Kidney glomerular epithelial cell (primary cell): ENCODE results near the gene MAST4.

Experiments
- DNase-seq: peaks from one replicate; lab custom pipeline; 2025; lab: John Stamatoyannopoulos, UW

MAST4 gene

GRCh38 chr5:67045816-67046740, 449.9 kb downstream of the MAST4 start:
- no peak for DNase-seq

- DNase-seq, result no peak
These were observed 451.0 kb downstream of the MAST4 start for GRCh38 chr5:67047160-67047559.

DNA sequence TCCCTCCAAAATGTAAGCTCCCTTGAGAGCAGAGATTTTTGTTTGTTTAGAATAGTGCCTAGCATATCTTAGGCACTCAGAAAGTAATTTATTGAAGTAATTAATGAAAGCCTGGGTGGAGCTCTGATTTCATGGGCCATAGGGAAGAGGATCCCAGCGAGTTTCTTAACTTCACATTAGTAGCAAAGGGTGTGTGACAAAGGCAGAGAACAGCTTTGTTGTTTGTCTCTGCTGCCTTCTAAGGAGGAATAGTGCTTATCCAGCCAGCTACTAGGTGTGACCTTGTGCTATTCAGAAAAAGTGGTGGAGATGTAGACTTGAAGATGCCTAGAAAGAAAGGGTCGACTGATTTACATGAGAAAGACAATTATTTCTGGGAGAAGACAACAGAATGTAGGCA, 451.4 kb downstream of the MAST4 start:
- no peak for DNase-seq

- DNase-seq, result no peak
These were observed 453.9 kb downstream of the MAST4 start for GRCh38 chr5:67050125-67050524.

DNA sequence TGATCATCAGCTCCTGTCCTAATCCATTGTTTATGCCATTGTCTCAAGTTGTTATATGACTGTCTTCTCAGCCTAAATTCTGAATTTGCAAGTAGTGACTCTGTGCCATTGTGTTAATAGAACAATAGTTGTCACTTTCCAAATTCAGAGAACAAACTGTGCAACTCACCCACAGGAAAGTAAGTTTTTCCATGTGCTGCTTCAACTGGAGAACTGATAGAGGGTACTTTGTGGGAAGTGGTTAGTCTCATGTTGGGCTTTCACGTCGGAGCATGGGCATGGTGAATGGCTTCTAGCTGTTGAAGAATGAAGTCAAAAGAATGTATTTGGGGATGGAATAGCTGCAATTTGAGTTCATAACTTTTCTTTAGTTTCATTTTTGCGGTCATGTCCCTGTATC, 454.4 kb downstream of the MAST4 start:
- no peak for DNase-seq

DNA sequence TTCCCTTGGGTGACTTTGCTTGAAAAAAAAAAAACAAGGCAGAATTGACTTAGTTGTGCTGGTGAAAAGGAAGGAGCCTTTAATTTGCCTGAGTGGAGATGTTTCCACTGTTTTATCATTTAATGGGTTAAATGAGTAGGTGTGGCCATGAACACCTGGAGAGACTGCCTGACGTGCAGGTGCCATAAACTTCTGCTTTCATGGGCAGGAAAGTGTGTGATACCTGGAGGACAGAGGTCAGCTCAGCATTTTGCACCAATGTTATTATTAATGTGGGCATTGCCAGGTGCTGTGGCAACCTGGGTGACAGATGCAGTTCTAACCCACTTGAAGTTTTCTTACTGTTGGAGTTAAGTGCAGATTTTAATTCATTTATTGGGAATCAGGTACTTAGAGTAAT, 455.0 kb downstream of the MAST4 start:
- DNase-seq, result no peak

DNA sequence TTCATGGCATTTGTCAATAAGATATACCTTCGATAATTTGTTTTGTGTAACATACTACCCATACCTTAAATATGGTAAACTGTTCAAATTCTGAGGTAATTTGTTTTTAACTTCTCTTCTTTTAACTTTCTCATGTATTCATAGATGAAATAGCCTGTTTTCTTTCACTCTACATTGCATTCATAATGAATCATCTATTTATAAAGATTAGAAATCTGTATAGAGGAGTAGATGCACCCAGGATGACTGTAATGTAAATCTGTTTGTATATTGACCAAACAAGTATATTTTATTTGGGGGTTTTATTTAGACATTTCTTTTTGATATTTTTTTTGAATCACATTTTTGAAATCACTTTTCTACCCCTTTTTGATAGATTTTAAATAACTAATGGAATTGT, 455.8 kb downstream of the MAST4 start:
- DNase-seq, result no peak

DNA sequence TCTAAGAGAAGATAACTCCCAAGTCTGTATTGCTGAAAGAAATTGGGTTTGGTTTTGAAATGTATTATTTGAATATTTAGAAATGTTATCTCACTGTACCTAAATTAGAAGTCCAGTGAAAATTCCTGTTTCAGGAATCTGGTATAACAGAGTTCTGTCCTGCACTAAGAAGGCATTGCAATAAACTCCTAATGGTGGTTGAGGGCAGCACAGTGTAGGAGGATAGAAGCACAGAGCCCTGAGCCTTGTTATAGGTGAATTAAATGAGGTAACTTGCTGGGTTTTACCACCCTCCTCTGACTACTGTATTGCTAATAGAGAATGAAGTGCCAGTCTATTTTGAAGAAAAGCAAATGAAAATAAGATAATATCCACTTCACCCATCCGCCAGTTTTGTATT, 457.0 kb downstream of the MAST4 start:
- no peak for DNase-seq

DNA sequence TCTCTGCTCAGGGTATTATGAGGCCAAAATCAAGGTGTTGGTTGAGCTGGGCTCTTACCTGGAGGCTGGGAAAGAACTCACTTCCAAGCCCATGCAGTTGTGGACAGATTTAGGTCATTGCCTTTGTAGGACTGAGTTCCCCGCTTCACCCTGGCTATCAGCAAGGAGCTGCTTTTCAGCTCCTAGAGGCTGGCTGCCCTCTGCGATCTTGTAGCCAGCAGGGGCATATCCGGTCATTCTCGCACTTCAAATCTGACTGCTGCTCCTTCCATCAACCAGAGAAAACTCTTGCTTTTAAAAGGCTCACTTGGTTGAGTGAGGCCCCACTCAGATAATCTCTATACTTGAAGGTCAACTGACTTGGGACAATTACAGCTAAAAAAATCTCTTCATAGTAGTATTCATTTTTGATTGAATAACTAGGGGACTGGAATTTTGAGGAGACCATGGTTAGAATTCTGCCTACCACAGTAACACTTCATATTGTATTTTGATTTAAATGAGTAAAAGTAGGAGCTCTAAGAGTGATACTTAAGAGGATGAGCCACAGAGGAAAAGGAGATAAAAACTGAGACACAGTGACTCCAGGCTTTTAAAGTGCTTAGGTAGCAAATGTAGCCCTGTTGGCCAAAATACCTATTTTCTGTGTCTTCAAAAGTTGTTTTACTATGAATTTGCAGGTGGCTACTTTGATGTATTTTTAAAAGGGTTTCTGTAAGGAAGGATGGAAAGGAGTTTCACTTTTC, 463.0 kb downstream of the MAST4 start:
- no peak for DNase-seq

- DNase-seq, result no peak
These were observed 463.7 kb downstream of the MAST4 start for GRCh38 chr5:67059744-67060490.

- no peak for DNase-seq
These were observed 465.3 kb downstream of the MAST4 start for GRCh38 chr5:67061511-67061910.

DNA sequence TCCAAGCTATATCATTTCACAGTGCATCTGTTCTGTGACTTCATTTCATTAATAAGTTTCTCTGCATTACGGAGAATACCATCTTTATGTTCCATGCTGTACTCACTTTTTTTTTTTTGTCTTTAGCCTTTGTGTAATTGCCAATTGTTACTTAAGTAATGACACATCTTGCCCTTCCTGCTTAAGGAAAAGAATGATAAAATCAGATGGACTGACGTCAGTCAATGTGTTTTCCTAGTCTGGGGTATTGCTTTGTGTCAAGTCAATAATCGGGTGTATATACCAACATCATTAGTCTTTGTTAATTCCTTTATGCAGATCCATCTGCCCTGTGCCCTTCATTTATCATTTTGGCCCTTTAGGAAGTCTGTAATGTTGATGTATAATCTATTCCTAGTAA, 466.9 kb downstream of the MAST4 start:
- no peak for DNase-seq

DNA sequence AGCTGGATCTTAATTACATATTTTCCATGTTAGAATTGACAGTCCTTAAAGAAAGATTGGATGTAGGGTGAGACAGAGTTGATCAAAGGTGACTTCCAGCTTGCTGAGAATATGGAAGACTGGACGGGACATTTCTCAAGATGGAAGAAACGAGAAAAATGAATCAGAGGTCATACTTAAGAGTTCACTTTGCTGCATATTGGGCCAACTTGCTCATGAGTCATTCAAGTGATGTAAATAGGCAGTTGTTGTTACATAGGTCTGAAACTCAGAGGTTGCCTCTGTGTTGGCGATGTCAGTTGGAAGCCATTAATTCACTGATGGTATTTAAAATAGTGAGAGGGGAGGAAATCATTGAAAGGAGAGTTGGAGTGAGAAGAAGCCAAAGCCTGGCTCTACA, 467.6 kb downstream of the MAST4 start:
- no peak for DNase-seq

DNA sequence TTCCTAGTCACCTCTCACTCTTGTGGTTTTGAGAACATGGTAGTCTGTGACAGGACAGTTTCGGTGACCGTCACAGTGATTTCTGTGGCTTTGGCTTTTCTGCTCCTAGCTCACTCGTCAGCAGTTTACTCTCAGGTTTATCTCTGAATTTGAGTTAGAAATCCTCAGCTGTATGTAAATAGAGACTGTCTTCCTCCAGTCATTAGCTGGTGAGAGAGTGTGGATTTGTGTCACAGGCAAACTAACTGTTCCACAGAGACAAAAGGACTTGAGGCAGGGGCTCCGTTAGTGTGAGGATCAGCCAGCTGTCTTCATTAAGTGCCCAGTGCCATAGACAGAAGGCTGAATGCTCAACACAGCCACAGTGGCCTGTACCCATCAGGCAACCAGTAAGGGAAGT, 469.0 kb downstream of the MAST4 start:
- DNase-seq, result no peak

GRCh38 chr5:67065696-67066095, 469.5 kb downstream of the MAST4 start:
- DNase-seq, result no peak

GRCh38 chr5:67066815-67067214, 470.6 kb downstream of the MAST4 start:
- no peak for DNase-seq

- DNase-seq, result no peak
These were observed 477.0 kb downstream of the MAST4 start for GRCh38 chr5:67073045-67073680.

GRCh38 chr5:67077296-67077695, 481.1 kb downstream of the MAST4 start:
- no peak for DNase-seq

GRCh38 chr5:67081261-67081660, 485.1 kb downstream of the MAST4 start:
- DNase-seq, result no peak

GRCh38 chr5:67082941-67083340, 486.7 kb downstream of the MAST4 start:
- DNase-seq, result no peak

GRCh38 chr5:67085616-67086015, 489.4 kb downstream of the MAST4 start:
- DNase-seq, result no peak

DNA sequence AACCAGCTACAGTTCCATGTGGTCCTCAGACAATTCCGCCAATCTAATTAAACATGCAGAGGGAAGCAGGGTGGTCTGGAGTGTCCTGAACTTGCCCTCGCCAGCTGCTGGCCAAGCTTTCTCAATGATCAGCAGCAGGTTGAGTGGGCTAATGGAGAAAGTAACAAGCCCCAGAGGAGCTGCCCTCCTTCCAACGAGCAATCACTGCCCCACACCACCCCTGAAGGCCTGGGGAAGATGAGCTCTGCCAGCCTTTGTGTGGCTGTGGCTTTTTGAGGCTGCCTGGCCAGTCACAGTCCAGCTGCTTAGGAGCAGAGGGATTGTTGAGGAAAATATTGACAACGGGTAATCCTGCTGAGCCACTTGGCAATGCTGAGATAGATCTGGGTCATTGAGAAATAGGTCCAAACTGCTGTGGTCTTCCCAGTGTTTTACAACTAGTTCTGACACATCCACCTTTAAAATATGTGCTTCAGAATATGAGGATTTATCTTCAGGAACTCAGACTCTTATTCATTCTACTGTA, 493.1 kb downstream of the MAST4 start:
- no peak for DNase-seq
